ENCODE results near the gene PEMT. TPM values are rescaled to one million over a fixed set of nuclear protein-coding genes. Genes with fewer than 3 reads are reported as not detected.

The PEMT gene
- total and polyA plus RNA-seq, 9 of the 15 experiments (the other 6 are each of a cell fraction or from before 2014, with no cell fraction given) = 1.4 to 36.4 (median 13.6) TPM

- H3K36me3 ChIP-seq (ENCODE audit: control insufficient read depth, insufficient read depth, low read length) = no peaks in the 10 kb centered on the region
- 78% methylated on average over 7 of the region's 11 CpGs for WGBS (ENCODE audit: insufficient coverage, low coverage, missing lambda C conversion rate)
- peaks cover 0 to 4% of the 10 kb centered on the region in 2 experiments; a peak in 2 of 5 replicates for H3K4me1 ChIP-seq (replicated peaks in 1 of 2; ENCODE audit: control insufficient read depth in 2 of 2, insufficient read depth in 2 of 2, low read length in 2 of 2)
- no peak overlapping the region for H3K27ac ChIP-seq (ENCODE audit: extremely low read depth, low read depth, low read length)
- no peaks in the 10 kb centered on the region for H3K9me1 ChIP-seq (ENCODE audit: control insufficient read depth, insufficient read depth, low read length)
- no peak for ATAC-seq
- H3K4me2 ChIP-seq (ENCODE audit: insufficient read depth, low read length) = no peak overlapping the region
- BruUV-seq (replicated peaks) = no TSS peak
- H3K79me2 ChIP-seq (ENCODE audit: control insufficient read depth, insufficient read depth, low read length) = no peaks in the 10 kb centered on the region
- no peak for TF ChIP-seq MEIS2 (IDR thresholded peaks at IDR 0.05; ENCODE audit: partially characterized antibody)
- TF ChIP-seq MCM3 (IDR thresholded peaks at IDR 0.05) = no peak
- TF ChIP-seq PTRF (tag; IDR thresholded peaks at IDR 0.05) = no peak
- TF ChIP-seq FOXP1 (CRISPR knock-in tag; IDR thresholded peaks at IDR 0.05) = no peak
- no peak for TF ChIP-seq SRF (CRISPR knock-in tag; IDR thresholded peaks at IDR 0.05)
- TF ChIP-seq ZBTB26 (CRISPR knock-in tag; IDR thresholded peaks at IDR 0.05) = no peak
- no peak for TF ChIP-seq TBL1XR1 (IDR thresholded peaks at IDR 0.05; ENCODE audit: low read length in 2 of 2)
- no peak for TF ChIP-seq ILK (tag; IDR thresholded peaks at IDR 0.05; ENCODE audit: borderline replicate concordance, low read depth)
- no peak for TF ChIP-seq RFX5 (IDR thresholded peaks at IDR 0.05; ENCODE audit: low read depth, low read length)
- TF ChIP-seq SMAD2 (IDR thresholded peaks at IDR 0.05; ENCODE audit: low read depth, low read length) = no peak
- no peak for TF ChIP-seq SLC30A9 (CRISPR knock-in tag; IDR thresholded peaks at IDR 0.05)
- TF ChIP-seq ZNF449 (CRISPR knock-in tag; IDR thresholded peaks at IDR 0.05) = no peak
- no peak for TF ChIP-seq ZFPM2 (CRISPR knock-in tag; IDR thresholded peaks at IDR 0.05)
- TF ChIP-seq DMBX1 (CRISPR knock-in tag; IDR thresholded peaks at IDR 0.05; ENCODE audit: borderline replicate concordance) = no peak
- no peak for TF ChIP-seq PTTG1 (tag; IDR thresholded peaks at IDR 0.05; ENCODE audit: low read depth)
- no peak for TF ChIP-seq PHTF2 (CRISPR knock-in tag; IDR thresholded peaks at IDR 0.05)
- no peak for TF ChIP-seq CBX1 (IDR thresholded peaks at IDR 0.05; ENCODE audit: low read depth)
- TF ChIP-seq ZNF24 (IDR thresholded peaks at IDR 0.05) = no peak
- TF ChIP-seq BRF1 (IDR thresholded peaks at IDR 0.05; ENCODE audit: borderline replicate concordance, extremely low read depth, insufficient read length) = no peak
- no peak for TF ChIP-seq NONO (IDR thresholded peaks at IDR 0.05; ENCODE audit: low read depth in 2 of 2, low read length in 1 of 2)
- in situ Hi-C loops (cut with MboI) (no loop called here), intact Hi-C loops (cut with micrococcal nuclease) (no loop called here)
- no peaks in the 10 kb centered on the region for H3K9me3 ChIP-seq (replicated peaks; ENCODE audit: control insufficient read depth, insufficient read depth, low read depth, low read length)
- ChIA-PET CTCF (ENCODE audit: low intra/inter-chr PET ratio) (no interaction called here), POLR2A (no interaction called here)
- H4K20me1 ChIP-seq (replicated peaks; ENCODE audit: control insufficient read depth, insufficient read depth, low read length) = no peaks in the 10 kb centered on the region; the same call in 1 of the 2 replicates
- no peak overlapping the region for H3K9ac ChIP-seq (ENCODE audit: insufficient read depth in 1 of 2, low read depth in 2 of 2, low read length in 2 of 2)
- H2AFZ ChIP-seq (ENCODE audit: low read depth, low read length) = no peak overlapping the region
- no peak for DNase-seq (ENCODE audit: extremely low read depth in 1 of 4, low spot score in 3 of 4)
- H3K4me3 ChIP-seq = no peak overlapping the region
- FAIRE-seq = no peak
- no peaks in the 10 kb centered on the region for H3K27me3 ChIP-seq (ENCODE audit: control insufficient read depth in 2 of 2, insufficient read depth in 2 of 2, low read length in 2 of 2)
Measured at GRCh38 chr17:17566896-17567513, 24.5 kb downstream of the PEMT start.

Measured in K562 (cell line).